Heart right ventricle (tissue), 16 donors: ENCODE results near the gene LYL1. TPM values are rescaled to one million over a fixed set of nuclear protein-coding genes. Genes with fewer than 3 reads are reported as not detected.
A peak's percentile ranks its signal among the peaks of the same experiment; 100 is the strongest.

ENCODE experiments used
- ATAC-seq, 8 donors: fragments of 200-7000 bp; cut with Tn5 transposase; one replicate each; pipeline ENCODE4 v1.9.1; 2020; ENCODE audit warnings: mild to moderate bottlenecking in 8 of 8, moderate library complexity in 8 of 8, moderate number of reproducible peaks in 1 of 8
- DNase-seq, 2 donors: peaks; one replicate each; pipeline ENCODE4 v3.0.0-alpha.2; 2020
- H3K27ac ChIP-seq, 10 donors: fragments of 200-600 bp; sonication (generic) in 2 of 10; one replicate each; pipeline versions ENCODE4 v1.5.0 to v1.8.0; 2020 to 2022; ENCODE audit warnings: mild to moderate bottlenecking in 3 of 10
- H3K27me3 ChIP-seq, 7 donors: fragments of 200-600 bp; one replicate each; pipeline ENCODE4 v1.8.0; 2021 to 2022; ENCODE audit warnings: mild to moderate bottlenecking in 2 of 7
- H3K36me3 ChIP-seq, 9 donors: fragments of 200-600 bp; sonication (generic) in 1 of 9; one replicate each; pipeline versions ENCODE4 v1.5.0 to v1.8.0; 2020 to 2022; ENCODE audit warnings: mild to moderate bottlenecking in 2 of 9
- H3K4me1 ChIP-seq, 9 donors: fragments of 200-600 bp; sonication (generic) in 1 of 9; one replicate each; pipeline versions ENCODE4 v1.5.0 to v1.8.0; 2020 to 2022; ENCODE audit warnings: mild to moderate bottlenecking in 4 of 9
- H3K4me3 ChIP-seq, 10 donors: fragments of 200-600 bp; sonication (generic) in 2 of 10; one replicate each; pipeline versions ENCODE4 v1.5.0 to v1.8.0; 2020 to 2022; ENCODE audit warnings: mild to moderate bottlenecking in 7 of 10, moderate library complexity in 2 of 10
- H3K9me3 ChIP-seq, 11 donors: fragments of 200-600 bp in 10 of 11; sonication (generic) in 2 of 11; one replicate each; pipeline versions ENCODE4 v1.5.0 to v1.8.0; 2013 to 2022; ENCODE audit warnings: mild to moderate bottlenecking in 2 of 11, control low read depth in 1 of 11, moderate library complexity in 1 of 11
- CTCF ChIP-seq, 9 donors: fragments of 200-600 bp; sonication (generic) in 2 of 9; IDR thresholded peaks; one replicate each; pipeline versions ENCODE4 v1.5.0 to v1.8.0; 2021 to 2022; ENCODE audit warnings: antibody characterized with exemption in 9 of 9, mild to moderate bottlenecking in 5 of 9, moderate library complexity in 1 of 9
- WGBS, 2 donors: extraction: QIAGEN DNeasy Blood & Tissue Kit; methylation state at CpG; one replicate each; pipeline ENCODE4 v1.1.7; 2013; ENCODE audit warnings: inconsistent platforms in 1 of 2; 5-methylcytosine and 5-hydroxymethylcytosine counted together
- intact Hi-C, 10 donors: fragments of 100-400 bp; cut with DNase I; formaldehyde crosslinking; loops; one replicate each; pipeline versions ENCODE4 v1.11.1 to v1.14.2; 2022
- polyA plus RNA-seq, 2 donors: library from polyadenylated mRNA; stranded (reverse); fragments of 200-250 nt; gene quantifications; one replicate each; pipeline ENCODE4 v1.2.3, GENCODE V29; 2013
- total RNA-seq, 10 donors: library from RNA; stranded (reverse); fragmentation: NEBNext Ultra II Directional in 3 of 10; extraction: Animal tissue kit (Norgen Biotek cat#: 25700) in 3 of 10; gene quantifications; one replicate each; pipeline versions ENCODE4 v1.2.1 to v1.2.4, GENCODE V29; 2021 to 2023
- donor health status: Arrhythmogenic right ventricular cardiomyopathy.
- donor health status: ischemic (EF 13 %, LVEDD 7.1; RV severe dilation, severe dysfunction).
- donor health status: healthy with polysubstance abuse.
- donor health status: DM: no; HTN: yes; CAD: no.
- donor health status: DM: no; HTN: no; CAD: no.
- donor health status: ischemic (EF 25% LVEDD 6.9; RV normal size, moderate dysfunction).
- donor health status: ischemic (EF 25% LVEDD 5.7; RV mildly dilated, moderate dysfunction).
- donor health status: healthy.
- donor health status: DM: yes; HTN: yes; CAD: no.
- donor health status: Ischemic cardiomyopathy.
- donor health status: ischemic (EF 35%, LVEDD 5.7; RV mildly dilated, moderate dysfunction).
- donor health status: nonischemic (EF 11% LVEDD 7.7; RV severe dilation, severe dysfunction).
- donor health status: DM: yes; HTN: yes; CAD: no.
- donor health status: PGD.
- donor health status: ischemic (EF 29% LVEDD 5.4; RV normal size, mild dysfunction).
- donor health status: nonischemic (EF 23%, LVEDD 6.1; RV moderate dilation, normal function).

Gene LYL1
- total and polyA plus RNA-seq, 12 donors: 3.4 to 13.0 (median 7.4) TPM

GRCh38 chr19:13101590-13102415 is 855 bp downstream of the LYL1 start:
- Histone ChIP-seq H3K9me3 (no peaks in the 10 kb centered on the region), H3K36me3 (peaks cover 0 to 19% (median 0%) of the 10 kb centered on the region in 9 donors), H3K4me3 (peak overlapping the region; percentile 30 to 65 (median 55)), H3K4me1 (peaks cover 19 to 92% (median 72%) of the 10 kb centered on the region in 9 donors), H3K27ac (peak overlapping the region; percentile 85 to 96 (median 92)), H3K27me3 (no peaks in the 10 kb centered on the region)
- ATAC-seq (no peak), DNase-seq (no peak)
- TF ChIP-seq CTCF (IDR thresholded peaks at IDR 0.05): no peak
- WGBS, 2 donors: 55 to 77% methylated on average over 7 of the region's 7 CpGs
- intact Hi-C loops: loop anchor here in 7 of 10 donors (1.0 to 5.0 kb wide), 4 partner anchors 40 to 50 kb away; partner anchors contain the start of genes IER2 (in 6 of the 7) and STX10 (in 6 of the 7)

GRCh38 chr19:13100841-13101589 is 1.6 kb downstream of the LYL1 start:
- Histone ChIP-seq H3K4me1 (peaks cover 24 to 97% (median 79%) of the 10 kb centered on the region in 9 donors), H3K4me3 (peak overlapping the region; percentile 30 to 65 (median 55)), H3K9me3 (no peaks in the 10 kb centered on the region), H3K27ac (peak overlapping the region; percentile 83 to 96 (median 92)), H3K27me3 (no peaks in the 10 kb centered on the region), H3K36me3 (peaks cover 0 to 19% (median 0%) of the 10 kb centered on the region in 9 donors)
- 69 to 75% methylated on average over 18 of the region's 18 CpGs for WGBS, 2 donors
- ATAC-seq (no peak), DNase-seq (no peak)
- intact Hi-C loops: loop anchor here in 5 of 10 donors (5.0 kb wide), 2 partner anchors 39 to 51 kb away; partner anchors contain the start of genes IER2 (in 4 of the 5) and STX10 (in 4 of the 5)
- peak in 6 of 9 donors; percentile 19 to 54 (median 36) for TF ChIP-seq CTCF (IDR thresholded peaks at IDR 0.05)

- no peak for DNase-seq
These were observed 2.5 kb downstream of the LYL1 start for GRCh38 chr19:13100031-13100588.

More at GRCh38 chr19:13100031-13100588, 2.5 kb downstream of the LYL1 start:
- no peaks in the 10 kb centered on the region for H3K27me3 ChIP-seq
- peaks cover 0 to 24% (median 0%) of the 10 kb centered on the region in 9 donors for H3K36me3 ChIP-seq
- peaks cover 24 to 97% (median 88%) of the 10 kb centered on the region in 9 donors for H3K4me1 ChIP-seq
- TF ChIP-seq CTCF (IDR thresholded peaks at IDR 0.05): no peak
- intact Hi-C loops: loop anchor here in 5 of 10 donors (5.0 kb wide), 2 partner anchors 38 to 52 kb away; partner anchors contain the start of genes IER2 (in 4 of the 5) and STX10 (in 4 of the 5)
- H3K27ac ChIP-seq: peak overlapping the region; percentile 83 to 96 (median 94)
- peak overlapping the region in 8 of 10 donors; percentile 27 to 65 (median 53) for H3K4me3 ChIP-seq
- H3K9me3 ChIP-seq: no peaks in the 10 kb centered on the region
- ATAC-seq: no peak
- 84 to 90% methylated on average over 12 of the region's 12 CpGs for WGBS, 2 donors
